Renal cortical epithelial cell (primary cell): Measurements from ENCODE around the gene GGCX. TPM values are rescaled to one million over a fixed set of nuclear protein-coding genes. Genes with fewer than 3 reads are reported as not detected.
"Not testable (repeated sequence)": the region's sequence is repeated elsewhere in the genome, so short reads cannot be mapped to it uniquely, and the experiment has no call there.

Experiments
- DNase-seq: peaks from one replicate; pipeline ENCODE4 v3.0.0-alpha.2; 2011; ENCODE audit warnings: low read depth
- total RNA-seq: library from RNA; depleted of rRNA; stranded (reverse); fragments of >200 nt; gene quantifications from 2 replicates; pipeline ENCODE4 v1.2.3, GENCODE V29; 2014

GGCX gene
- total RNA-seq, 1 donor from 2014 or later, result 51.4 TPM

DNA sequence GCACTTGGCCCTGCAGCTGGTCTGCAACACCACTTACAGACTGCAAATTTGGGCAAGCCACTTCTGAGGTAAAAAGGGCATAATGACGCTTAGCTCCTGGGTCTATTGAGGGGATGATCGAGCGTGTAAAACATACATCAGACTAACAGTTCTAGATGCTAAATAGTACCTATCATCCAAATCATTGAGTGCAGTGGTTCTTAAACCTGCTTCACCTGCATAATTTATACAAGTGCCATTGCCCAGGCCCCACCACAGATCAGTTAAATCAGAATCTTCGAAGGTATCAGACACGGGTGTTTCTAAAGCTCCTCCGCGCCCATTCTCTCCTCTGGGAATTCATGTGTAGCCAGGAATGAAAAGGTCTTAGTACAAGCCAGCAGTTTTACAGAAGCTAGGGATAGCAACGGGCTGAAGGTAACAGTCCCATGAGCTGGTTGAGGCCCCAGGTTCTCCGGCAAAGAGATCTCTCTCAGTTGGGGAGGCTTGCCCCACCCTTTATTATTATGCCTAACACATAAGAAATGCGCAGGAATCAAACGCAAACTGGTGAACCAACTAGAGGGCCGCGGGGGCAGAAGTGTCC lies 33.5 kb upstream of the GGCX start:
- no peak for DNase-seq

DNA sequence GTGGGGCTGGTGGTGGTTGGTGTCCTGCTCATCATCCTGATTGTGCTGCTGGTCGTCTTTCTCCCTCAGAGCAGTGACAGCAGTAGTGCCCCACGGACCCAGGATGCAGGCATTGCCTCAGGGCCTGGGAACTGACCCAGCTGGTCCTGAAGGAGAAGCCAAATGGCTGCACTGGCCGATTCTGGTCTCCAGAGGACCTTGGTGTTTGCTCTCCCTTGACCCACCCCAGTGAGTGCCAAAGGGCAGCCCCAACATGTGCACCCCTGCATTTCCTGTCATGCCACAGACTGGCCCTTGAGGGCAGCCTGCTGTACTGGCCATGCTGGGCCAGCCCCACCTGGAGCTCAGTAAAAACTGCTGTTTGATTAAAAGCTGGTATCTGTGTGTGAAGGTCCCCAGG lies 31.7 kb upstream of the GGCX start:
- no peak for DNase-seq

DNA sequence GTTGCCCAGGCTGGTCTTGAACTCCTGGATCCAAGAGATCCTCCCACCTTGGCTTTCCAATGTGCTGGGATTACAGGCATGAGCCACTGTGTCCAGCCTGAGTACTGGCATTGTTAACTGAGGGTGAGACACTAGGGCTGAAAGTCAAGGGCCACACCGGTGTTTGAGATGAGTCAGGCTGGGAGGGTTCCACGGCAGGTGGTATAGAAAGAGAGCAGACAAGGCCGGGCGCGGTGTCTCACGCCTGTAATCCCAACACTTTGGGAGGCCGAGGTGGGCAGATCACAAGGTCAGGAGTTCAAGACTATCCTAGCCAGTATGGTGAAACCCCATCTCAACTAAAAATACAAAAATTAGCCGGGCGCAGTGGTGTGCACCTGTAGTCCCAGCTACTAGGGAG lies 31.0 kb upstream of the GGCX start:
- DNase-seq, result not testable (repeated sequence)

DNA sequence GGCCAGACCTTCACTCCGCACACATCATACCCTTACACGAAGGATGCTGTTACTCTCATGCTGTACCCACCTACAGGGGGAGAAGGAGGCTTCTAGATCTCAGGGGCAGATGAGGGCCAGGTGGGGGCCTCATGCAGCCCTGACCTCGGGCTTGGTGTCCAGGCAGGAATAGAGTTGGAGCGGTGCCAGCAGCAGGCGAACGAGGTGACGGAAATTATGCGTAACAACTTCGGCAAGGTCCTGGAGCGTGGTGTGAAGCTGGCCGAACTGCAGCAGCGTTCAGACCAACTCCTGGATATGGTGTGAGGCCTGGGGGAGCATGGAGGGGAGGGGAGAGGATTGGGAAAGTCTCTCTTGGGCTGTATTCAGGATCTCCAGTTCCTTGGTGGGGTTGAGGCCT lies 30.3 kb upstream of the GGCX start:
- DNase-seq, result no peak

- DNase-seq, result no peak
These were observed 29.7 kb upstream of the GGCX start for GRCh38 chr2:85590950-85591349.

DNA sequence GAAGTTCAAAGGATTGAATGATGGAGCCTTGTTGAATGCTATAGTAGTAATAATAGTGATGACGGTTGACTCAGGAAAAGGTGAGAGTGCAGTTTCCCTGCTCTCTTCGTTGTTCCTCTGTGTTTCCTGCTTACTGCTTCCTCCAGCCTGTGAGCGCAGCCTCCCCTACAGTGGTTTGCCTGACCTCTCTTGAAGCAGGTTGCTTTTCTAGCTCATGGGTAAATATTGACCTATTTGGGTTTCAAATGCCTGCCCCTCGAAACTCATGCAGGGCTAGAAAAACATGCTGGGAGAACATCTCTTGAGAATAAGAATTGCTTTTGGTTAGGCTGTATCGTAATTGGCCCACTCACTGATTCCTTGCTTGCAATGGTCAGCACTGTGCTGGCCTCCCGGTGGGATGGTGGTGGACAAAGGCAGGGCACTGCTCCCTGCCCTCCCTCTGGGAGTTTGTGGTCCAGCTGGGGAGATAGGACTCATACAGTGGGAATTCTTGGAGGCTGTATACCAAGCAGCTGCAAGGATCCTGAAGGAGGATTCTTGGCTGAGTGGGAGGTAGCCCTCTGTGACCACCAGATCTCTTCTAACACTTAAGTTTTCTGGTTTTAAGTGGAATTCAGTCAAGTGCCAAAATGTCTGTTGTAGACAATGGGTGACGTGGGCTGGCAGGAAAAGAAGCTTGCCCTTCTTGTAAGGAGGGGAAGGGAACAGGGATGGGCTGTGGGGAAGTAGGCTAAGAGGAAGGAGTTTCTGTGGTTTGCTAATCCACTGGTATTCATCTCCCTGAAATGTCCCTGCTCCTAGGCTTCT lies 28.9 kb upstream of the GGCX start:
- DNase-seq, result peak; percentile 89

DNA sequence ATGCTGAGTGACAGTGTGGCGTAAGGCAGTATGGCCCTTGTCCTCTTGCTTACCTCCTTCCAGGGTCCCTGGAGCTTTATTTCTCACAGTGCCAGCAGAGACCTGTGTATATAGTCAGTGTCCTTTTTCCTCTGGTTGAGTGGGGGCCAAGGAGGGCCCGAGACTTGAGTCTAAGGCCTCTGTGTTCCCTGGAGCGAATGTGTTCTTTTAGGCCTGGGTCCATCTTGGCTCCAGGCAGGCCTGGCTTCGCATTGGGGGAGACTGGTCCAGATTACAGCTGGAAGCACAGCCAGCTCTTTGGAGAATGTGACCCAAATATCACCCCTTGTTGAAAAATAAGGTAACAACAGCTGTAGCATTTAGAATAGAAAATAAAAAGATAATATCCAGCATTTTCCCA lies 27.9 kb upstream of the GGCX start:
- DNase-seq, result no peak

DNA sequence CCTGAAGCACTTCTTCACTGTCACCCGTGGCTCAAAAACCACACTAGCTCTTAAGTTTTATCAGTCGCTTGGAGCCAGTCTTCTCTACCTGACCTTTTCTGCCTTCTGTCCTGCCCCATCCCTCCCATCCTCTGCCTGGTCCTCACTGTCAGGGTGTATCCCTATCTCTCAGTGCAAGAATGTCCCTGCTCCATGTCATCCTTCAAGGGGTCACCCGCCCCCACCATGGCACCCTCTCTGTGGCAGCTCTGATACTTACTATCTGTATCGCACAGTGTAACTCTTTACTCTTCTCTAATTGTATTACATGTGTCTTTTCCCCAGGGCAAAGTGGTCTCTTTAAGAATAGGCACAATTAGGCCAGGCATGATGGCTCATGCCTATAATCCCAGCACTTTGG lies 27.4 kb upstream of the GGCX start:
- no peak for DNase-seq

DNA sequence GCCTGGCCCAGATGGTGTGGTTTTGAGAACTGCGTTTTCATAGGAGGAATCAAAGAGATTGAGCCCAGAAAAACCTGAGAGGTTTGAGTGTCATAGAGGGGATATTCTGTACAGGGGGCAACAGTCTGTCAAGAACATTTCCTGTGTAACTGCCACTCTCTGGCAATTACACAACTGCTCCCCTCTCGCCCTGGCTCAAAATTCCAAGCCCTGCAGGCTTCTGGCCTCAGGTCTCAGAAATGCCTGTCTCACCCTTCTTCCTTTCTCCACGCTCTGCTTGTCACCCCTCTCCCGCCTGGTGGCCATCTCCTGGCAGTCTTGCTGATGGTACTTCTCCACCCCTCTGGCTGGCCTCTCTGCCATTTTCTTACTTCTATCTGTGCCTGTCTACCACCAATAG lies 26.9 kb upstream of the GGCX start:
- DNase-seq, result no peak

GRCh38 chr2:85585781-85586105 lies 24.4 kb upstream of the GGCX start:
- peak; percentile 57 for DNase-seq

DNA sequence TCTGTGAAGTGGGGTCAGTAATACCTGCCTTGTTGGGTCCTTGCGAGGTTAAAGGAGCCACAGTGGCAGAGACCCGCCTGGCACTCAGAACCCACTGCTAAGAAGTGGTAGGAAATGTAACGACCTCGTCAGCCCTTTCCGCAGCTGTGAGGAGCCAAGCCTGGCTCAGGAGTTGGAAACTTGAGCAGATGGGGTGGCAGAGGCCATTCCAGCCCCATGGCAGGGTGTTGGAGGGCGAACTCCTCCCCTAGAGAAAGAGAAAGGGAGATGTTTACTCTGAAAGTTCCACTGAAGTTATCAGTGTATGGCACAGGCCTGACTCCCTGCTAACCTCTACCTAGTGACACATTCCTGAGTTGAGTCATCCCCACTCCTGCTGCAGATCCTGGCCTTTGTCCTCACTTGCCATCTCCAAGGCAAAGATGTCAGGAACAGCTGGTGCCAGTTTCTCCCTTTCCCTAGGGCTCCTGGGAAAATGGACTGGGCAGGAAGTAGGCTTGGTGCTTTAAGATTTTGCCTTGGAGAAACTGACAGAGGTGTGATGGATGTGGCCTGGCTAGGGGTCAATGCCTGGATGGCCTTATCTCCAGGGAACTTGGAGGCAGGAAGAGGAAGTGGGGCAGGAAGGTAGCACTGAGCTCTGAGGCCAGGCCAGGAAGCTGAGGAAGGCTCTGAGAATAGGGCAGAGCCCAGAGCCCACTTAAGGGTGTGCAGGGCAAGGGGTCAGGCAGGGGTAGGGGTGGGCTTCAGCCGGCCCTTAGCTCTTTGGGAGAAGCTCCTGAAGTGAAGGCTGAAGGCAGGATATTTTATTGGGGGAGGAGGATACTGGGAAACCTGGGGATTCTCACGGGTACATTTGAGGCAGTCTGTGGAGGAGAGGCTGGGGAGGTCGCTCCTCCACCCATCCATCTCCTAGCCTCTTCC lies 23.8 kb upstream of the GGCX start:
- DNase-seq, result peak; percentile 81

GRCh38 chr2:85584354-85584856 lies 23.1 kb upstream of the GGCX start, which contains the start of gene VAMP5:
TSS of gene VAMP5 (plus strand) at chr2:85584431. CDS start at chr2:85584491, 60 bp downstream.
- no peak for DNase-seq

DNA sequence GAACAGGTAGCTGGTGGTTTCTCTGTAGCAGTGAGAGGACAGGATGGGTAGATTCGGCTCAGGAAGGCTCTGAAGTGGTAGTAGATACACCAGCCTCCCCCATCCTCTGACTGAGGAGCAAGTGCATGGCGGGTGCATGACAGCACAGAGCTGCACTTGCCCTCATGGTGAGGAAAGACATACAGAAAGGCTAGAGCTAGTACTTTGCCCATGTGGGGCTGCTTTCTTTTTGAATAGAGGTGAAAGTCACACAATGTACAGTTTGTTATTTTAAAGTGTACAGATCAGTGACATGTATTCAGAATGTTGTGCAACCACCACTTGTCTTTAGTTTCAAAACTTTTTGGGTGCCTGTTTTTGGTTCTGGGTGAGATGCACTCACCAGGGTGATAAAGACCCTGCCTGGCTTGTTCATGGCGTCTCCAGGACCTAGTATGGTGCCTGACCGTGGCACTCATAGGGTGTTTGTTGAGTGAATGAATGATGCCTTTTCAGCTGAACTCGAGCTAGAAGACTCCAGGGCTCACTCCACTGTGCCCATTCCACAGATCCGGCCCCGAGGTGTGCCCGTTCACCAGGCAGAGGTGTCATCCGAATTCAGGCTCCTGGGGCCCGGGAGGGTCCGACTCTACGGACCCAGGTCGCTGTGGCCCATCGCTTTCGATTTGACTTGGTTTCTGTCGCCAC lies 22.5 kb upstream of the GGCX start:
- DNase-seq, result no peak

- no peak for DNase-seq
These were observed 21.2 kb upstream of the GGCX start for GRCh38 chr2:85582492-85582891.

DNA sequence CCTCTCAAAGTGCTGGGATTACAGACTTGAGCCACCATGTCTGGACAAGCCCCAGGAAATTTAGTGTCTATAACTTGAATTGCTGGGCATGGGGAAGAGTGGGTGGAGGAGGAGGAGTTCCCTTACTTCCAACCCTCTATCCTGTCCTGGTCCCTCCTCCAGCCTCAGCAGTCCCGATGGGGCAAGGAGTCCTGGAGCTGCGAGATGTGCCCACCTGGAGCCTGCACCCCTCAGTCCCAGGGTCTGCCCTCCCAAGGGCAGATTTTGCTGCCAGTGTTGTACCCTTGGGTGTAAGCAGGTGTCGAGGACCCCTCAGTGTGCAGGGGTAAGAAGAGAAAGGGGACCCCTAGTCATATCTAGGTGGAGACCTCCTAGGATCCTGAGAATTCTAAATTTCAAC lies 18.9 kb upstream of the GGCX start:
- DNase-seq, result no peak

- no peak for DNase-seq
These were observed 18.1 kb upstream of the GGCX start for GRCh38 chr2:85579266-85579935.

GRCh38 chr2:85578243-85579180 lies 17.2 kb upstream of the GGCX start:
- no peak for DNase-seq

GRCh38 chr2:85577386-85578242 lies 16.3 kb upstream of the GGCX start, which contains the start of gene VAMP8:
TSS of gene VAMP8 (plus strand) at chr2:85577586. CDS start at chr2:85577647, 61 bp downstream.
- peak; percentile 42 for DNase-seq

- no peak for DNase-seq
These were observed 15.7 kb upstream of the GGCX start for GRCh38 chr2:85577063-85577385.
